ENCODE measurements around the gene SORCS2. TPM values are rescaled to one million over a fixed set of nuclear protein-coding genes. Genes with fewer than 3 reads are reported as not detected.

The SORCS2 gene
- total RNA-seq, 1 experiment from 2014 or later = 0.15 TPM

DNA sequence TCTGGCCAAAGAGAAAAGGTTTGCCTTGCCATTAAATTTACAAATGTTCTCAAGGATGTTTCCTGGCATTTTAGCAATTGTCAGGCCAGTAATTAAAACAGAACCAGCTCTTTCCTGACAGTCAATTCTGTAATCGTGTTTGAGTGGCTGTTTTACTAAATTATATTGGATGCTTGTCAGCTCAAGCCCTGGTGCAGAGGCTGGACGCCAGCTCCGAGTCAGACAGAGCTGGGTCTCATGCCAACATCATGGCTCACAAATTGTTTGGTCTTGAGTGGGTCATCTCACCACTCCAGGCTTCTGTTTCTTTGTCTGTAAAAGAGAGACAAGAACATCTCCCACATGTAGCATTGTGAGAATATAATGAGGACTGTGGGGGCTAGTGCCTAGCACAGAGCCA lies 432.7 kb downstream of the SORCS2 start:
- intact Hi-C loops (cut with micrococcal nuclease; ENCODE audit: unreplicated experiment) (no loop called here), in situ Hi-C loops (cut with HindIII; ENCODE audit: low pct_unique_long_range_greater_than_20kb, low sequenced_read_pairs) (no loop called here)
- H3K27ac ChIP-seq (ENCODE audit: low read length) = no peak overlapping the region
- DNase-seq (ENCODE audit: low read depth, low spot score) (no peak), ATAC-seq (no peak)
- ChIA-PET POLR2A (no interaction called here), CTCF (no interaction called here)
- TF ChIP-seq, protein P1, sequence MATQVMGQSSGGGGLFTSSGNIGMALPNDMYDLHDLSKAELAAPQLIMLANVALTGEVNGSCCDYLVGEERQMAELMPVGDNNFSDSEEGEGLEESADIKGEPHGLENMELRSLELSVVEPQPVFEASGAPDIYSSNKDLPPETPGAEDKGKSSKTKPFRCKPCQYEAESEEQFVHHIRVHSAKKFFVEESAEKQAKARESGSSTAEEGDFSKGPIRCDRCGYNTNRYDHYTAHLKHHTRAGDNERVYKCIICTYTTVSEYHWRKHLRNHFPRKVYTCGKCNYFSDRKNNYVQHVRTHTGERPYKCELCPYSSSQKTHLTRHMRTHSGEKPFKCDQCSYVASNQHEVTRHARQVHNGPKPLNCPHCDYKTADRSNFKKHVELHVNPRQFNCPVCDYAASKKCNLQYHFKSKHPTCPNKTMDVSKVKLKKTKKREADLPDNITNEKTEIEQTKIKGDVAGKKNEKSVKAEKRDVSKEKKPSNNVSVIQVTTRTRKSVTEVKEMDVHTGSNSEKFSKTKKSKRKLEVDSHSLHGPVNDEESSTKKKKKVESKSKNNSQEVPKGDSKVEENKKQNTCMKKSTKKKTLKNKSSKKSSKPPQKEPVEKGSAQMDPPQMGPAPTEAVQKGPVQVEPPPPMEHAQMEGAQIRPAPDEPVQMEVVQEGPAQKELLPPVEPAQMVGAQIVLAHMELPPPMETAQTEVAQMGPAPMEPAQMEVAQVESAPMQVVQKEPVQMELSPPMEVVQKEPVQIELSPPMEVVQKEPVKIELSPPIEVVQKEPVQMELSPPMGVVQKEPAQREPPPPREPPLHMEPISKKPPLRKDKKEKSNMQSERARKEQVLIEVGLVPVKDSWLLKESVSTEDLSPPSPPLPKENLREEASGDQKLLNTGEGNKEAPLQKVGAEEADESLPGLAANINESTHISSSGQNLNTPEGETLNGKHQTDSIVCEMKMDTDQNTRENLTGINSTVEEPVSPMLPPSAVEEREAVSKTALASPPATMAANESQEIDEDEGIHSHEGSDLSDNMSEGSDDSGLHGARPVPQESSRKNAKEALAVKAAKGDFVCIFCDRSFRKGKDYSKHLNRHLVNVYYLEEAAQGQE (IDR thresholded peaks at IDR 0.05; ENCODE audit: insufficient read depth in 1 of 2, low read depth in 2 of 2, low read length in 1 of 2) = no peak
- TF ChIP-seq, protein P2, sequence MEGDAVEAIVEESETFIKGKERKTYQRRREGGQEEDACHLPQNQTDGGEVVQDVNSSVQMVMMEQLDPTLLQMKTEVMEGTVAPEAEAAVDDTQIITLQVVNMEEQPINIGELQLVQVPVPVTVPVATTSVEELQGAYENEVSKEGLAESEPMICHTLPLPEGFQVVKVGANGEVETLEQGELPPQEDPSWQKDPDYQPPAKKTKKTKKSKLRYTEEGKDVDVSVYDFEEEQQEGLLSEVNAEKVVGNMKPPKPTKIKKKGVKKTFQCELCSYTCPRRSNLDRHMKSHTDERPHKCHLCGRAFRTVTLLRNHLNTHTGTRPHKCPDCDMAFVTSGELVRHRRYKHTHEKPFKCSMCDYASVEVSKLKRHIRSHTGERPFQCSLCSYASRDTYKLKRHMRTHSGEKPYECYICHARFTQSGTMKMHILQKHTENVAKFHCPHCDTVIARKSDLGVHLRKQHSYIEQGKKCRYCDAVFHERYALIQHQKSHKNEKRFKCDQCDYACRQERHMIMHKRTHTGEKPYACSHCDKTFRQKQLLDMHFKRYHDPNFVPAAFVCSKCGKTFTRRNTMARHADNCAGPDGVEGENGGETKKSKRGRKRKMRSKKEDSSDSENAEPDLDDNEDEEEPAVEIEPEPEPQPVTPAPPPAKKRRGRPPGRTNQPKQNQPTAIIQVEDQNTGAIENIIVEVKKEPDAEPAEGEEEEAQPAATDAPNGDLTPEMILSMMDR (IDR thresholded peaks at IDR 0.05) = no peak
- TF ChIP-seq POLR2AphosphoS5 (IDR thresholded peaks at IDR 0.05; ENCODE audit: low read depth, low read length) (no peak), SIN3A (IDR thresholded peaks at IDR 0.05; ENCODE audit: borderline replicate concordance, insufficient read depth, low read depth, low read length) (no peak), TCF7L2 (IDR thresholded peaks at IDR 0.05; ENCODE audit: low read depth, low read length) (no peak)
- H3K9me3 ChIP-seq (ENCODE audit: control insufficient read depth, insufficient read depth, low read depth, low read length) = no peaks in the 10 kb centered on the region
- no peaks in the 10 kb centered on the region for H3K36me3 ChIP-seq (ENCODE audit: control insufficient read depth, insufficient read depth, low read length)
- no peak overlapping the region for H3K4me3 ChIP-seq (ENCODE audit: low read depth in 2 of 2, low read length in 2 of 2)
- no TSS peak for BruUV-seq (replicated peaks)
- no peaks in the 10 kb centered on the region for H3K4me1 ChIP-seq (ENCODE audit: control insufficient read depth, insufficient read depth, low read length)
- no peaks in the 10 kb centered on the region for H3K27me3 ChIP-seq (ENCODE audit: control insufficient read depth, insufficient read depth, low read length)

DNA sequence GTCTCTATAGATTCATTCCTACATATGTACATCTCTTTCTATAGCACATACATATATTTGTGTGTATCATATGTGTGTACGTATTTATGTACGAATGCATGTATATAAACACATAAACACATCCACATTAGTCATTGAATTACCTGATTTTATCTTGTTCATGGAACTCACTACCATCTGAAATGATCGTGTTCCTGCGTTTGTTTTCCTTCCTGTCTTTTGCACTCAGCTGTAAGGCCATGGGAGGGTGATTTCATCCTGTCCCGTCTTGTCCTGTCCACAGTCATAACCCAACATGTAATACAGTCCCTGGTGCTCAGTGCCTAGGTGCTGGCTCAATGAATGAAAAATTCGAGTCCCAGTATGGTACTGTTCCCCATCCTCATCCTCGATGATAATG lies 434.2 kb downstream of the SORCS2 start:
- DNase-seq (ENCODE audit: low read depth, low spot score) = no peak
- ChIA-PET POLR2A (no interaction called here), CTCF (no interaction called here)
- no peak for TF ChIP-seq SIN3A (IDR thresholded peaks at IDR 0.05; ENCODE audit: borderline replicate concordance, insufficient read depth, low read depth, low read length)
- no peak for TF ChIP-seq POLR2AphosphoS5 (IDR thresholded peaks at IDR 0.05; ENCODE audit: low read depth, low read length)
- TF ChIP-seq TCF7L2 (IDR thresholded peaks at IDR 0.05; ENCODE audit: low read depth, low read length) = no peak
- TF ChIP-seq, protein P1 (IDR thresholded peaks at IDR 0.05; ENCODE audit: insufficient read depth in 1 of 2, low read depth in 2 of 2, low read length in 1 of 2) = no peak
- TF ChIP-seq, protein P2 (IDR thresholded peaks at IDR 0.05) = no peak
- in situ Hi-C loops (cut with HindIII; ENCODE audit: low pct_unique_long_range_greater_than_20kb, low sequenced_read_pairs) = no loop called here
- ATAC-seq = no peak
- H3K9me3 ChIP-seq (ENCODE audit: control insufficient read depth, insufficient read depth, low read depth, low read length) = no peaks in the 10 kb centered on the region
- intact Hi-C loops (cut with micrococcal nuclease; ENCODE audit: unreplicated experiment) = no loop called here
- no peak overlapping the region for H3K4me3 ChIP-seq (ENCODE audit: low read depth in 2 of 2, low read length in 2 of 2)
- H3K36me3 ChIP-seq (ENCODE audit: control insufficient read depth, insufficient read depth, low read length) = no peaks in the 10 kb centered on the region
- no TSS peak for BruUV-seq (replicated peaks)
- no peak overlapping the region for H3K27ac ChIP-seq (ENCODE audit: low read length)
- no peaks in the 10 kb centered on the region for H3K4me1 ChIP-seq (ENCODE audit: control insufficient read depth, insufficient read depth, low read length)
- no peaks in the 10 kb centered on the region for H3K27me3 ChIP-seq (ENCODE audit: control insufficient read depth, insufficient read depth, low read length)

Measured in Panc1 (cell line).